Upper lobe of left lung (tissue), 6 donors: ENCODE measurements around the gene CXCL1. TPM values are rescaled to one million over a fixed set of nuclear protein-coding genes. Genes with fewer than 3 reads are reported as not detected.

Source experiments
- ATAC-seq, 2 donors: fragments of 200-7000 bp; cut with Tn5 transposase; one replicate each; pipeline ENCODE4 v1.9.1; 2022; ENCODE audit warnings: mild to moderate bottlenecking in 2 of 2, moderate library complexity in 2 of 2; ENCODE audit not compliant: low FRiP score in 2 of 2
- DNase-seq, 2 donors: peaks; one replicate each; pipeline ENCODE4 v3.0.0-alpha.2; 2019 to 2020
- H3K27ac ChIP-seq, 4 donors: fragments of 200-600 bp; sonication (generic); one replicate each; pipeline ENCODE4 v1.5.1; 2016 to 2019
- H3K27me3 ChIP-seq, 4 donors: fragments of 200-600 bp; sonication (generic); one replicate each; pipeline ENCODE4 v1.5.1; 2017 to 2019
- H3K36me3 ChIP-seq, 4 donors: fragments of 200-600 bp; sonication (generic); one replicate each; pipeline ENCODE4 v1.5.1; 2016 to 2019
- H3K4me1 ChIP-seq, 4 donors: fragments of 200-600 bp; sonication (generic); one replicate each; pipeline ENCODE4 v1.5.1; 2018 to 2019
- H3K4me3 ChIP-seq, 4 donors: fragments of 200-600 bp; sonication (generic); one replicate each; pipeline ENCODE4 v1.5.1; 2017 to 2019; ENCODE audit warnings: mild to moderate bottlenecking in 2 of 4, moderate library complexity in 1 of 4
- H3K9me3 ChIP-seq, 4 donors: fragments of 200-600 bp; sonication (generic); one replicate each; pipeline ENCODE4 v1.5.1; 2018 to 2019
- CTCF ChIP-seq, 6 experiments: fragments of 450-650 bp in 4 of 6; fragments of 200-600 bp in 2 of 6; sonication (generic) in 2 of 6; IDR thresholded peaks; one replicate each; pipeline ENCODE4 v1.5.1; 2016 to 2019; ENCODE audit warnings: antibody characterized with exemption in 6 of 6
- EP300 ChIP-seq, 4 donors: sonication (generic); formaldehyde crosslinking; IDR thresholded peaks; one replicate each; pipeline ENCODE4 v1.5.1; 2017; ENCODE audit warnings: antibody characterized with exemption in 4 of 4, control low read depth in 2 of 4
- POLR2A ChIP-seq, 4 donors: fragments of 450-650 bp; IDR thresholded peaks; one replicate each; pipeline ENCODE4 v1.5.1; 2016 to 2017; ENCODE audit warnings: antibody characterized with exemption in 4 of 4, mild to moderate bottlenecking in 2 of 4
- POLR2AphosphoS5 ChIP-seq, 2 donors: sonication (generic); formaldehyde crosslinking; IDR thresholded peaks; one replicate each; pipeline ENCODE4 v1.5.1; 2017; ENCODE audit warnings: antibody characterized with exemption in 2 of 2
- WGBS, 2 donors: methylation state at CpG; one replicate each; pipeline ENCODE4 v1.1.5; 2017 to 2018; 5-methylcytosine and 5-hydroxymethylcytosine counted together
- total RNA-seq, 6 donors: library from RNA; depleted of rRNA in 4 of 6; stranded (reverse); fragments of >200 nt in 4 of 6; gene quantifications; one replicate each; pipeline versions ENCODE4 v1.1.0 to v1.2.1, GENCODE V29; 2016 to 2021
- donor health status: DM: no; HTN: no; CAD: no; lungs with moderate emphysema.
- donor health status: DM: no; HTN: yes; CAD: no; lungs with severe emphysema.

Gene CXCL1
- total RNA-seq, 6 donors from 2014 or later = 4.3 to 40.0 (median 12.1) TPM

- ATAC-seq = no peak
- no peak overlapping the region for H3K27ac ChIP-seq
- H3K4me3 ChIP-seq = no peak overlapping the region
- H3K4me1 ChIP-seq = no peaks in the 10 kb centered on the region
- 97% methylated on average over 1 of the region's 1 CpG for WGBS, 2 donors
- TF ChIP-seq POLR2A (IDR thresholded peaks at IDR 0.05) = no peak
- no peaks in the 10 kb centered on the region for H3K36me3 ChIP-seq
- no peaks in the 10 kb centered on the region for H3K9me3 ChIP-seq
- H3K27me3 ChIP-seq = no peaks in the 10 kb centered on the region
- DNase-seq = no peak
These were observed 47.2 kb downstream of the CXCL1 start for GRCh38 chr4:73916172-73916925.

DNA sequence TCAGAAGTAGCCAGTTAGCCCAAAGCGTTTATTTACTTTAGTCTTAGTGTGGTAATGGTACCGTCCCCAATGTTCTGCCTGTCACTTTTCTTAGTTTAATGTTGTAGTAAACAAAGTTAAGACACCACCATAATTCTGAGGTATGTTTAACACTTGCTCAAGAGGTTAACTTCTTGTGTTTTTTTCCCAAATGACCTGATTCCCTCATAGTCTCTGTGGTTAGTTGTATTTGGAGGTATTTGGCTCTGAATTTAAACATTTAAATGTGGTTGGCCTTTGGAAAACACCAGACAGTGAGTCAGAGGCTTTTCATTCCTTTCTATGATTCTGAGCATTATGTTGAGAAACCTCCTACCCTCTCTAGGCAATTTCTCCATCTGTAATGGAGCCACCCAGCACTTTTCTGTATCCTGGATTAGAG, 47.9 kb downstream of the CXCL1 start:
- 74 to 79% methylated on average over 2 of the region's 2 CpGs for WGBS, 2 donors
- ATAC-seq (peak in 1 of 2 donors; percentile 94), DNase-seq (no peak)
- Histone ChIP-seq H3K27ac (no peak overlapping the region), H3K4me3 (no peak overlapping the region), H3K36me3 (no peaks in the 10 kb centered on the region), H3K27me3 (no peaks in the 10 kb centered on the region), H3K4me1 (no peaks in the 10 kb centered on the region), H3K9me3 (no peaks in the 10 kb centered on the region)
- TF ChIP-seq CTCF (IDR thresholded peaks at IDR 0.05) (no peak), POLR2A (IDR thresholded peaks at IDR 0.05) (no peak), POLR2AphosphoS5 (IDR thresholded peaks at IDR 0.05) (no peak), EP300 (IDR thresholded peaks at IDR 0.05) (no peak)

DNA sequence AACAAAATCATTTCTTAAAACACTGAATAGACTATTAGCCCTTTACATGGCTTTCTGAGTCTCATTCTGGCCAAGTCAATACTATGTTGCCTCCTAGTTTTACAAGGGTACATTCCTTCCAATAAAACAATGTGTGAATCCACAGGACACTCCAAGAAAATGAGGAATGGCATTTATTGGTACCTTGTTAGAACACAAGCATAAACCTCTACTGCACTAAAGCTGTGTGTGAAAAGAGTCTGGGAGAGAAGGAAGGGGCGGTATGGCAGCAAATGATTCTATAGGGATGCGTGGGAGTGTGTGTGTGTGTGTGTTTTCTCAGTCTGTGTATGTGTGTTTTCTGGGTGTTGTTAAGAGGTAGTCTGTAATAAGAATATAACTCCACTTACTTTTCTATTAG, 48.9 kb downstream of the CXCL1 start:
- 88 to 94% methylated on average over 2 of the region's 2 CpGs for WGBS, 2 donors
- Histone ChIP-seq H3K36me3 (no peaks in the 10 kb centered on the region), H3K27me3 (no peaks in the 10 kb centered on the region), H3K4me3 (no peak overlapping the region), H3K4me1 (no peaks in the 10 kb centered on the region), H3K27ac (no peak overlapping the region), H3K9me3 (no peaks in the 10 kb centered on the region)
- ATAC-seq (no peak), DNase-seq (no peak)
- TF ChIP-seq POLR2A (IDR thresholded peaks at IDR 0.05) = no peak
- TF ChIP-seq CTCF (IDR thresholded peaks at IDR 0.05) = no peak
- no peak for TF ChIP-seq EP300 (IDR thresholded peaks at IDR 0.05)
- no peak for TF ChIP-seq POLR2AphosphoS5 (IDR thresholded peaks at IDR 0.05)

DNA sequence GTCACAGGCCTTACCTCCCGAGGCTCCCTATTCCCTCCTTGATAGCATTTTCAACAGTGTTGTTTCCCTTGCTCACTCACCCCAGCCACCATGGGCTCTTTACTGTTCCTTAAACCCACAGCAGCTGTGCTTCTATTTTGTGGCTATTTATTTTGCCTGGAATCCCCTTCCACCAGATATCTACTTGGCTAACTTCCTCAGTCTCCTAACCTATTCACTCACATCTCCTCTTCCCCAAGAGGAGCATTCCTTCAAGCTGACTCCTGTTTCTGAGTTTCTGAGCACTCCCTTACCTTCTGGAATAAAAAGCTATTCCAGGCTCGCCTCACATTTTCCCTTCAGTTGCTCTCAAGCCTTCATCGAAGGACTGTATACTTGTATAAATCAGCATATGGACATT, 50.5 kb downstream of the CXCL1 start:
- ATAC-seq (no peak), DNase-seq (no peak)
- Histone ChIP-seq H3K27ac (no peak overlapping the region), H3K4me1 (no peaks in the 10 kb centered on the region), H3K4me3 (no peak overlapping the region), H3K9me3 (no peaks in the 10 kb centered on the region), H3K36me3 (no peaks in the 10 kb centered on the region), H3K27me3 (no peaks in the 10 kb centered on the region)
- TF ChIP-seq POLR2A (IDR thresholded peaks at IDR 0.05) (no peak), EP300 (IDR thresholded peaks at IDR 0.05) (no peak), POLR2AphosphoS5 (IDR thresholded peaks at IDR 0.05) (no peak), CTCF (IDR thresholded peaks at IDR 0.05) (no peak)
- 85 to 93% methylated on average over 3 of the region's 3 CpGs for WGBS, 2 donors

Other genes with a start within 250 kb of the CXCL1 start
- gene RASSF6, start 249.0 kb upstream of the CXCL1 start, total RNA-seq = 1 to 10 TPM; 1.1 to 8.3 (median 1.7) TPM
- gene CXCL8, start 128.8 kb upstream of the CXCL1 start, total RNA-seq = 10 to 100 TPM in 3 of 6 donors, 1 to 10 TPM in 3; 3.7 to 35.6 (median 12.2) TPM
- 10 to 100 TPM in 1 of 6 donors, 1 to 10 TPM in 1, under 1 TPM in 3, not detected in 1; 0.29 to 19.7 (median 0.71) TPM for gene CXCL6, start 32.7 kb upstream of the CXCL1 start, total RNA-seq
- gene PF4V1, start 16.1 kb upstream of the CXCL1 start, total RNA-seq = not detected
- gene PF4, start 112.6 kb downstream of the CXCL1 start, total RNA-seq = 10 to 100 TPM in 3 of 6 donors, 1 to 10 TPM in 1, under 1 TPM in 1, not detected in 1; 0.77 to 29.3 (median 19.2) TPM
- gene PPBP, start 118.8 kb downstream of the CXCL1 start, total RNA-seq = 10 to 100 TPM in 1 of 6 donors, 1 to 10 TPM in 4, not detected in 1; 1.4 to 32.2 (median 6.0) TPM
- 10 to 100 TPM in 1 of 6 donors, 1 to 10 TPM in 5; 2.1 to 16.0 (median 6.7) TPM for gene CXCL5, start 129.3 kb downstream of the CXCL1 start, total RNA-seq
- 10 to 100 TPM; 10.0 to 22.4 (median 16.4) TPM for gene CXCL3, start 169.3 kb downstream of the CXCL1 start, total RNA-seq
- gene CXCL2, start 229.8 kb downstream of the CXCL1 start, total RNA-seq = 100 to 1,000 TPM in 3 of 6 donors, 10 to 100 TPM in 3; 41.1 to 108 (median 79.4) TPM